Suprapubic skin (tissue), 4 donors: Measurements from ENCODE around the gene NHLRC4.

Source experiments
- POLR2A ChIP-seq, 2 donors: fragments of 450-650 bp; IDR thresholded peaks; one replicate each; pipeline ENCODE4 v1.6.1; 2017; ENCODE audit warnings: antibody characterized with exemption in 2 of 2, mild to moderate bottlenecking in 2 of 2, moderate library complexity in 2 of 2
- POLR2AphosphoS5 ChIP-seq, 3 donors: sonication (generic); formaldehyde crosslinking; IDR thresholded peaks; one replicate each; pipeline ENCODE4 v1.6.1; 2017; ENCODE audit warnings: antibody characterized with exemption in 3 of 3
- TF ChIP-seq, protein P1 (sequence below), 2 donors: fragments of 200-600 bp in 1 of 2; fragments of 450-650 bp in 1 of 2; sonication (generic) in 1 of 2; IDR thresholded peaks; one replicate each; pipeline ENCODE4 v1.5.1; 2016 to 2019; ENCODE audit warnings: antibody characterized with exemption in 2 of 2, mild to moderate bottlenecking in 1 of 2, moderate library complexity in 1 of 2

DNA sequence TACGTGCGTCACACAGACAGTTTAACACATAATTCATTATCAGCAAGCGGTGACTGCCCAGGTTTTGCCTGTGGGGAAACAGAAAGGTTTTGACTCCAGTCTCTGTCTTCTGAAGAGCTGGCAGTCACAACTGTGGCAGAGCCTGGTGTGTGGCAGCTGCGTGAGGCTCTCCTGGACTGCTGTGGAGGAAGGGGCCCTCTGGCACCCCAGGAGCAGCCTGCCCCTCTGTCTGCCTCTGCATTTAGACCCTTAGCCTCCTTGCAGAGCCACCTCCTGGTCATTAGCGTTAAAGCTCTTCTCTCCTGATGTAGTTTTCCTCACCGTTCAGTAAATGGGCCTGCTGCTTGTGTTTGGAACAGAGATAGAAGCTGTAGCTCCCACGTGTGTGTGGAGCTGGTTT lies 34.0 kb downstream of the NHLRC4 start:
- TF ChIP-seq, protein P1, sequence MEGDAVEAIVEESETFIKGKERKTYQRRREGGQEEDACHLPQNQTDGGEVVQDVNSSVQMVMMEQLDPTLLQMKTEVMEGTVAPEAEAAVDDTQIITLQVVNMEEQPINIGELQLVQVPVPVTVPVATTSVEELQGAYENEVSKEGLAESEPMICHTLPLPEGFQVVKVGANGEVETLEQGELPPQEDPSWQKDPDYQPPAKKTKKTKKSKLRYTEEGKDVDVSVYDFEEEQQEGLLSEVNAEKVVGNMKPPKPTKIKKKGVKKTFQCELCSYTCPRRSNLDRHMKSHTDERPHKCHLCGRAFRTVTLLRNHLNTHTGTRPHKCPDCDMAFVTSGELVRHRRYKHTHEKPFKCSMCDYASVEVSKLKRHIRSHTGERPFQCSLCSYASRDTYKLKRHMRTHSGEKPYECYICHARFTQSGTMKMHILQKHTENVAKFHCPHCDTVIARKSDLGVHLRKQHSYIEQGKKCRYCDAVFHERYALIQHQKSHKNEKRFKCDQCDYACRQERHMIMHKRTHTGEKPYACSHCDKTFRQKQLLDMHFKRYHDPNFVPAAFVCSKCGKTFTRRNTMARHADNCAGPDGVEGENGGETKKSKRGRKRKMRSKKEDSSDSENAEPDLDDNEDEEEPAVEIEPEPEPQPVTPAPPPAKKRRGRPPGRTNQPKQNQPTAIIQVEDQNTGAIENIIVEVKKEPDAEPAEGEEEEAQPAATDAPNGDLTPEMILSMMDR (IDR thresholded peaks at IDR 0.05), result no peak
- TF ChIP-seq POLR2A (IDR thresholded peaks at IDR 0.05) (no peak), POLR2AphosphoS5 (IDR thresholded peaks at IDR 0.05) (no peak)
